Suppressor macrophage treated with lipopolysaccharide for 1 hour (primary cell): ENCODE data around the gene CADM2.
A peak's percentile ranks its signal among the peaks of the same experiment; 100 is the strongest.

Experiments
- DNase-seq, 3 donors: peaks; one replicate each; pipeline ENCODE4 v3.0.0-alpha.2; 2020 to 2022

Gene CADM2

GRCh38 chr3:84985795-84986194 lies 27.0 kb downstream of the CADM2 start:
- DNase-seq = no peak

- DNase-seq = no peak
Observed at GRCh38 chr3:84987706-84988504, 29.1 kb downstream of the CADM2 start.

- no peak for DNase-seq
Observed at GRCh38 chr3:84989102-84989501, 30.3 kb downstream of the CADM2 start.

GRCh38 chr3:84991422-84991900 lies 32.7 kb downstream of the CADM2 start:
- no peak for DNase-seq

GRCh38 chr3:84993956-84994355 lies 35.2 kb downstream of the CADM2 start:
- DNase-seq = no peak

- DNase-seq = no peak
Observed at GRCh38 chr3:84998545-84998944, 39.8 kb downstream of the CADM2 start.

GRCh38 chr3:85003479-85003878 lies 44.7 kb downstream of the CADM2 start:
- DNase-seq = no peak

- no peak for DNase-seq
Observed at GRCh38 chr3:85004147-85004546, 45.4 kb downstream of the CADM2 start.

GRCh38 chr3:85005946-85006345 lies 47.2 kb downstream of the CADM2 start:
- DNase-seq = no peak

GRCh38 chr3:85007195-85008094 lies 48.7 kb downstream of the CADM2 start:
- peak; percentile 1 to 41 (median 29) for DNase-seq

- DNase-seq = no peak
Observed at GRCh38 chr3:85020828-85021227, 62.0 kb downstream of the CADM2 start.

- no peak for DNase-seq
Observed at GRCh38 chr3:85030052-85030451, 71.3 kb downstream of the CADM2 start.

- no peak for DNase-seq
Observed at GRCh38 chr3:85037203-85037602, 78.4 kb downstream of the CADM2 start.

GRCh38 chr3:85041001-85041400 lies 82.2 kb downstream of the CADM2 start:
- no peak for DNase-seq

GRCh38 chr3:85041562-85042055 lies 82.8 kb downstream of the CADM2 start:
- DNase-seq = no peak

- no peak for DNase-seq
Observed at GRCh38 chr3:85050821-85051220, 92.0 kb downstream of the CADM2 start.

GRCh38 chr3:85051786-85052185 lies 93.0 kb downstream of the CADM2 start:
- no peak for DNase-seq

GRCh38 chr3:85053626-85054025 lies 94.8 kb downstream of the CADM2 start:
- DNase-seq = no peak

- DNase-seq = no peak
Observed at GRCh38 chr3:85054579-85054978, 95.8 kb downstream of the CADM2 start.

- no peak for DNase-seq
Observed at GRCh38 chr3:85068911-85069310, 110.1 kb downstream of the CADM2 start.

- DNase-seq = no peak
Observed at GRCh38 chr3:85074003-85074402, 115.2 kb downstream of the CADM2 start.

- no peak for DNase-seq
Observed at GRCh38 chr3:85075663-85076062, 116.9 kb downstream of the CADM2 start.

GRCh38 chr3:85077018-85077417 lies 118.2 kb downstream of the CADM2 start:
- no peak for DNase-seq
